NCI-H146 treated with DMSO at 0.1 percent for 48 hours (cell line): ENCODE measurements around the gene SORCS2.

Source experiments
- DNase-seq: peaks from one replicate; lab custom pipeline; 2025; ENCODE audit not compliant: unreplicated experiment; lab: John Stamatoyannopoulos, UW

The SORCS2 gene

DNA sequence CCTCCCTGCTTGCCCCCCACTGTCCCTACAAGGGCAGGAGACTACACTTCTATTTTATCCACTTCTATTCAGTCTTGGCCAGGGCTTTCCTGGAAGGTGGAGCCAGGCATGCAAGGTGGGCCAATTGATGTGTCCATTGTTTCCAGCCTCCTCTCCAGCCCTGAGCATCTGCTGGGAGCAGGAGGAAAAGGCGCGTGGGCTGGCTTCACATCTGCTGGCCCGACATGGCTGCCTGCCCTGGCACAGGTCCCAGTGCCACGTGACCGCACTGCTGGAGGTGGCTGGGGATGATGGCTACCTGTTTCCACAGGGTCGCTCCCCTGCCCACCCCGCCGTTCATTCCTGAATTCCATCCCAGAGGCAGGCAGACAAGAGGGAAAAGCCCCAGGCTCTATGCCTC lies 499.6 kb downstream of the SORCS2 start:
- no peak for DNase-seq

DNA sequence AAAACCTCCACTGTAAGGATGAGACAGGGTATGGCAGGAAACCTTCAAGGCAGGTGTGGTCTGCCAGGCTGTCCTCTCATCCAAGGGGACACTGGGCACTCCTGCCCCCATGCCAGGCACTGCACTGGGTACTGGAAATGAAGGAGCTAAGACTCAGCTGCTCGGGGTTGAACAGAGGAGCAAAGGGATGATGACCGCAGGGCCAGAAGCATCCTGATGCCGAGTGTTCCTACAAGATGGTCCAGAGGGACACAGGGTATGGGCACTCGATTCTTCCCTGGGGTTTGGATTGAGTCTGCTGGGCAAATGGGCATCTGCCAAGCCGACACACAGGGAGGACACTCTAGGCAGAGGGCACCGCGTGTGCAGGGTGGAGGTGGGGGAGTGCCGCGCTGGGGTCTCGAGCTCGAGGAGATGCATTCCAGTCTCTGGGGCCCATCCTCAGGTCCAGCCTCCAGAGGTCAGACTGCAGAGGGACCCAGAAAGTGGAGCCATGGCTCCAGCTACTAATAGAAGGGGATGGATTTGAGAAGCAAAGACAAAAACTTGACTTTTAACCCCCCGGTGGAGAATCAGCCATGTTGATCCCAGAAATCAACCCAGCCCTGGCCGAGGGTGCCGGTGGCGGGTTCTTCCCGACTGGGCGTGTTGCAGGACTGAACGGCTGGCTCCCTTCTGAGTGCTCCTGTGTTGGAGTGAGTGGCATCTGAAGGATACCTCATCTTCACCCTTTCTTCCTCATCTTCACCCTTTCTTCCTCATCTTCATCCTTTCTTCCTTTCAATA lies 500.3 kb downstream of the SORCS2 start:
- no peak for DNase-seq

DNA sequence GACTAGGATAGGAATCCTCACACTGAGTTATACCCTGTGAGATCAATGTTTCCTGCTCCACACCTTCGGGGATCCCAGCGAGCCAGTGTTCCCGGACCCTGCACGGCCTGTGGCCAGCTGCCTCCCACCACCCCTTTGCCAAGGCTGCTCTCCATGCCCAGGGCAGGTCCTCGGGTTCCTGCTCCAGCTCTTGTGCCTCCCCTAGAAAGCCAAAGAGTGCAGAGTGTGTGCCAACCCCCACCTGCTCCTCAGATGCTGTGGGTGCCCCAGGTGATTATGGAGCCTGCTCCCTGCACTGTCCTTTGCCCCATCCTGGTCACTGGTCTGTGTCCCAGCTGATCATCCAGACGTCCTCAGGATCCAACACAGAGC lies 500.9 kb downstream of the SORCS2 start:
- DNase-seq: no peak

DNA sequence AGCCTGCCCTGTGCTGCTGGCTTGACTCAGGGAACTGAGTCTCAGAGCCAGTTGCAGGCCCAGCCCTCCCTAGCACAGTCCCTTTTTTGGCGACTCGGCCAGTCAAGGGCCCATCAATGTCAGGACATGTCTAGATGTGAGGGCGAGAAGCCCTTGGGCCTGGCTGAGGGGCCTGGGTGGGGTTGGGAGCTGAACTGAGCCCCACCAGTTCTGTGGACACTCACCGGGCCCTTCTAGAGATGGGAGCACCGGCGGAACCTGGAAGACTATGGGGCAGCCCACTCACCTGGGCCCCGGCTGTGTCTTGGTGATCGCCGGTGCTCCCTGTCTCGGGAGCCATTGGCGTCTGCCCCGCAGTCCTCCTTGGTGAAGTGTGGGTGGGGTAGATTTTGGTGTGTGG lies 501.4 kb downstream of the SORCS2 start:
- DNase-seq: no peak

DNA sequence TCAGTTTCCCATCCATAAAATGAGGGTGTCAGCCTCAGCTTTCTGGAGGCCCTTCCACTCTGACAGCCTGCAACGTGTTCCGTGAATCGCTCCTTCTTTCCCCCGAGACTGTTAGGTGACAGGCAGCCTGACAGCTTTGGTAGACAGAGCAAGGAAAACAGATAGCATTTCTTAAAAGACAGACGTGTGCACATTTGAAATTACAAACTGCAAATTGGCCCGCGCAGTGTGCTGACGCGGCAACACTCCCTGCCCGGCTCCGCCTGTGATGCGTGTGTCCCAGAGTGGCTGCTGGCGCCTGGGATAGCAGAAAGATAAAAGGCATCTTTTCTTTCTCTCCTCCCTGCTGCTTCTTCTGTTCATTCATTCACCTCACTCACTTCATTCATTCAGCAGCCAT lies 502.0 kb downstream of the SORCS2 start:
- no peak for DNase-seq

DNA sequence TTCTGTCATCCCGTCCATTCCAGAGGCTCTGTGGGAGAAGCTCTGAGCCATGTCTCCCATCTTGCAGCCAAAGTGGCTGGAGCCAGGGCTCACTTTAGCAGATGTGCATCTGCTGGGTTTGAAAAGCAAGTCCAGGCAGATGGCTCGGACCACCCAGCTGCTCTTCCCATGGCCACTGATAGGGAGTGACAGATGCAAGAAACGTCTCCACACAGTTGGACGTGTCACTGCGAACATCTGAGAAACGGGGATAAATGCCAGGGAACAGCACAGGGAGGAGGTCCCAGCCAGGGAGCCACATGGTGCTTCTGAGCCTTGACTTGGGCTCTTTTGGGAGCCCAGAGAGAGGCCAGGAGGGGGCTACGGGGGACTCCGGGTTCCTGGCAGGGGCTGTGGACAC lies 505.0 kb downstream of the SORCS2 start:
- DNase-seq: no peak

DNA sequence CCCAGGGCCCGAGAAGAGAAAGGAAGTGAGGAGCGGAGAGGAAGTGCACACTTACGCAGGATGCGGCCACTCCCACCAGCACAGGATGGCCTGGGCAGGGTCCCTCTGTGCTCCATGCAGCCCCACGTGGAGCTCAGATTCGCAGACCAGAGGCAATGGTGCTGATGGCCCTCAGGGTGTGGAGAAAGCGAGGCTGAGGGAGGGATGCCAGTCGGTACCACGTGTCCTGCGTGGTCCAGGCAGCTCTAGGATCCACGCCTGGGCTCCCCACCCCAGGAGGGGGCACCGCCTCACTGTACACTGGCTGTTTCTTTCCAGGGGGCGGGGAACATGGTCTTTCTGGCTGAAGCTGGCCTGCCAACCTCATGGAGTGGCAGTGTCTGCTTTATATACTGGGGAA lies 505.5 kb downstream of the SORCS2 start:
- DNase-seq: no peak

DNA sequence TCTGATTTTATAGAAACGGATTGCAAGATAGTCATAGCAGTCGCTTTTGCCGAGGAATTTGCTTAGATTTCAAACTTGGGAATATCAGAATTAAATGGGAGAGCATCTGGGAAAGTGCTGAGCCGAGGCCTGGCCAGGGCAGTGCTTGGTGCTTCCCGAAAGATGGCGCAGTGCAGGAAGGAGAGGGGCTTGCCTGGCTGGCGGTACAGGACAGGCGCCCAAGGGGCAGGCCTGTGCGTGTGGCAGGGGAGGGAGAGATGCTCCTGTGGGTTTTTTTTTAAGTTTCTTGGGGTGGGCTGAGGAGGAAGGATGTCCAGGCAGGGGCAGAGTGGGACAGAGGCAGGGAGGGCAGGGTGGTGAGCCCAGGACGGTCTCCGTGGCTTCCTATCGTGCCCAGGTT lies 506.2 kb downstream of the SORCS2 start:
- DNase-seq: no peak

DNA sequence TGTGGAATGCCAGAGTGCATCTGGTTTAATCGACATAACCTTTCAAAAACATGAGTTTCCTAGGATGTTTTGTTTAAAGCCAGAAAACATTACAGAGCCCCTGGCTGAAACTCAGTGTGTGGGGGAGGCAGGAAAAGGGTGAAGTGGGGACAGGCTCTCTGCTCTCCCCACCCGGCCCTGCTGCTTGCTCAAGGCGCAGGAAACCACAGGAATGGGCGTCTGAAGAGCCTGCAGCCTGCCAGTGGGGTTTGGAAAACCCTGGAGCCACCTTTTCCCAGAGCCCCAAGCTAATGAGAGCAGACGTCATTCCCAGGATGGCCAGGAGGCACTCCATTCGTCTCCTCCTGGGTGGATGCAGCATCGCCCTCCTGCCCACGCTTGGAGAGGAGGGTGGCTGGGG lies 506.7 kb downstream of the SORCS2 start:
- no peak for DNase-seq

DNA sequence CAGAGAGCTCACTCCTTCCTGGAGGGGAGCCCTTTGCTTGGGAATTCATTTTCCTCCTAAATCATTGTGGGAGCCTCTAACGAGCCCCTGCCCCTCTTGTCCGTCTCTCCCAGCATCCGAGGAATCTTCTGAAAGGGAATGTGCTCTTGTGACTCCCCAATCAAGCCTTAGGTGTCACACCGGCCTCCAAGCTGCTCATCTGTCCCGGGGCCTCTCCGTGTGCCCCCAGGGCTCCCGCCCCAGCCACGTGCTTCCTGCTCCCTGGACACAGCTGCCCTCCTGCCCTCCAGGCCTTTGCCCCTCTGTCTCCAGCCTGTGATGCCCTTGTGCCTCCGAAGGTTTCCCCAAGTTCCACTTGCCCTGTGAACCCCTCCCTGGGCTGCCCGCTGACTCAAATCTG lies 507.5 kb downstream of the SORCS2 start:
- no peak for DNase-seq

DNA sequence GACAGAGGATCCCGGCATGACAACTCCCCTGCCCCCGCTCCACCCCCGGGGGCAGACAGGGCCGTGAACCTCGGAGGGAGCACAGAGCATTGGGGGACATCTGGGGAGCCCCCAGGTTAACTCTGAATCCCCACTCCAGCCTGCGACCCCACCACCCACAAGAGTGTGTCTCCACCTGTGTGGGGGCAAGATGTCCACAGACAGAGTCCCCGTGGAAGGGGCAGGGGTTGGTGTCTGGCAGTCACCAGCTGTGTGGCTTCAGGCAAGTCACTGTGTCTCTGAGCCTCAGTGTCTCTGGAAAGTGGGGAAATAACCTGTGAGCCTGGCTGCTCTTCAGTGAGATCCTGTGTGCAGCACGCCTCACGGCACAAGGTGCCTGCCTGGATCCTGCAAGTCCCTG lies 508.3 kb downstream of the SORCS2 start:
- DNase-seq: no peak

DNA sequence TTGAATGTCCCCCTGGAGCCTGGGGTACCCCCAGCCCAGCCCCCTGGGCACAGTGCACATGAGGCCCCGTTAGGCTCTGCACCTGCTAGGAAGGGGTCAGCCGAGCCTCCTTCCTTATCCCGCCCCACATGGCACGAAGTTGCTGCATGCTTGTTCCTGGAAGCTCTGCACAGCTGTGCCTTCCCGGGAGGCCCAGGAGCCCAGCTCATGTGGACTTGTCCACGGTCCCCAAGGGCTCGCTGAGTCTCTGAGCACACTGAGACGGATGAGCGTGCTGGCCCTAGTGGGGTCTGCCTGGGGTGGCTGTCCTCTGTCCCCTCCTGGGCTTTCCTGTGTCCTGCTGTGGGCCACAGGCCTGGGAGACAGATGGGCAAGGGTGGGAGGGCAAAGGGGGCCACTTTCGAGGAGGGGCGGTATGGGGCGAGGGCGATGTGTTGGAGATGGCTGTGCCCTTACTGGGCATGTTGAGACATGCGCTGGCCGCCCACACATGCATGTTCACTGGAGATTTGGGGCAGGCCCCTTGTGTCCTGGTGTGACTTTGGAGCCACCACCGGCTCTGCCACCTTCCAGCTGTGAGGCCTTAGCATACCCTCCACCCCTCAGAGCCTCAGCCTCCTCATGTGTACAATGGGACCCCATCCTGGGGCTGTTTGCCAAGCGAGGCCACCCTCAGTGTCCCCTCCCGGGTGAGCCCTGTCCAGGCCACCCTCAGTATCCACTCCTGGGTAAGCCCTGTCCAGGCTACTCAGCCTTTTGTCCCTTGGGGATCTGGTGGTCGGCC lies 509.7 kb downstream of the SORCS2 start:
- DNase-seq: no peak

DNA sequence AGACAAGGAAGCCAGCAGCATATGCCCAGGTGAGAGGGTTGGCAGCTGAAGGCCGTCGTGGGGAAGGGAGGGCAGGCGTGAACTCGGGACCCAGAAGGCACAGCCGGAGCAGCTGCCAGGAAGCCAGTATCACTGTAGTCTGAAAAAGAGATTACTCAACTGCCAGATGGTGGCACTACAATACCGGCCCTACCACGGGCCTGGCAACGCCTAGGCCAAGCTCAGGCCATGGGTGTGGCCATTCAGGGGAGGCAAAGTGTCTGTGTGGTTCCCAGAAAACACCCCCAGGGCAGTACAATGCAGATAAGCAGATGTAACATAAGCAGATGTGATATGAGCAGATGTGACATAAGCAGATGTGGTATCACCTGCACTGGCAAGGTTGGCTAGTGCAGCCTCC lies 511.4 kb downstream of the SORCS2 start:
- no peak for DNase-seq

DNA sequence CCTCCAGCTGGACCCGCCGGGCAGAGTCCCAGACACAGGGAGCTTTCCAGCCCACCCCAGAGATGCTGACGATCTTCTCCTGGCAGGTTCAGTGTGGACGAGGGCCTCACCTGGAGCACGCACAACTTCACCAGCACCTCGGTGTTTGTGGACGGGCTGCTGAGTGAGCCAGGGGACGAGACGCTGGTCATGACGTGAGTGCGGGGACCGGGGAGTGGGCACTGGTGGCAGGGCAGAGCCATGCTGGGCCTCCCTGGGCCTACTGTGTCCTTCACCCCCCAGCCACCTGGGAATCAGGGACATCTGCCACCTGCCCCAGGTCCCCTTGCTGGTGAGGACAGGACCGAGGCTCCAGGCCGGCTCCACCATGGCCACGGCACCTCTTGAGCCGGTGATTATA lies 511.8 kb downstream of the SORCS2 start:
- DNase-seq: no peak

DNA sequence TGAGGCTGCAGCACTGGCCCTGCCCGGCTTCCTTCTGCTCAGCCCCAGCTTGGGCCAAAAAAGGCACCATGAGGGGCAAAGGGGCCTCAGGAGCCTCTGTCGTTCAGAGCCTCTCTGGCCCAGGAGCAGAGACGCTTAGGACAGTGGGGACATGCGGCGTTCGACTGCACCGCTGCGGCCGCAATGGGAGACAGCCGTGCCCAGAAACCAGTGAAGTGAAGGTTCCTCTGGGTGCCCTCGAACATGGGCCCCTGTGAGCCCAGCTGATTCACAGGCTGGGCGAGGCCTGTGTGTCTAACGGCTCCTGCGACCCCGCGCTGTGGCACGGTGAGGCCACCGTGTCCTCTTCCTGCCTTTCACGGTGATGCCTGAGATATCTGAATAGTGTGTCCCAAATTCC lies 512.3 kb downstream of the SORCS2 start:
- no peak for DNase-seq

DNA sequence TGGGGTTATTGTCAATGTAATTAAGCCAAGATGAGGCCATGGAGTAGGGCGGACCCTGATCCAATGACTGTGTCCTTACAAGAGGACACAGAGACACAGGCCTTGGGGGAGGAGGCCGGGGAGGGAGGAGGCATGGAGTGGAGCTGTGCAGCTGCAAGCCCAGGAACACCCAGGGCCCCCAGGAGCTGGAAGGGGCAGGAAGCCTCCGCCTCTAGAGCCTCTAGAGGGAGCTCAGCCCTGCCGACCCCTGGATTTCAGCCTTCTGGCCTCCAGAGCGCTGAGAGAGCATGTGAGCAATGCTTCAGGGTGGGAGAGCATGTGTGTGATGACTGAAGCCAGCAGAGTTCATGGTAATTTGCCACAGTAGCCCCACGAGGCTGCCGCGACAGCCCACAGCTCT lies 512.7 kb downstream of the SORCS2 start:
- no peak for DNase-seq

DNA sequence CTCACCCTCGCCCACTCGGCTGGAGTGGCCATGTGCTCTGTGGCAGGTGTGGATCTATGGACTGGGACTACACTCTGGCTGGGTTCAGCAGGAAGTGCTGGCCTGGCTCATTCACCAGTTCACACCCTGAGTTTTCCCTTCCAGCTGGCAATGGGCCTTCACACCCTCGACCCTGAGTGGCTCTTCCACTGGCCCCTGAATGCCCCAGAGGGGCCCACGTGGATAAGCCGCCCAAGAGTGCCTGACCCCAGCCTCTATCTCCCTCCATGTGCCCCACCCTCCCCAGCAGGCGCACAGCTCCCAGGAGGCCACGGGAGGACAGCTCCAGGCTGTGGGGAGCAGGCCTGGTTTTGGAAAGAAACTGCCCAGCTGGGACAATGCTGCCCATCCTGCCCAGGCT lies 513.3 kb downstream of the SORCS2 start:
- DNase-seq: no peak

DNA sequence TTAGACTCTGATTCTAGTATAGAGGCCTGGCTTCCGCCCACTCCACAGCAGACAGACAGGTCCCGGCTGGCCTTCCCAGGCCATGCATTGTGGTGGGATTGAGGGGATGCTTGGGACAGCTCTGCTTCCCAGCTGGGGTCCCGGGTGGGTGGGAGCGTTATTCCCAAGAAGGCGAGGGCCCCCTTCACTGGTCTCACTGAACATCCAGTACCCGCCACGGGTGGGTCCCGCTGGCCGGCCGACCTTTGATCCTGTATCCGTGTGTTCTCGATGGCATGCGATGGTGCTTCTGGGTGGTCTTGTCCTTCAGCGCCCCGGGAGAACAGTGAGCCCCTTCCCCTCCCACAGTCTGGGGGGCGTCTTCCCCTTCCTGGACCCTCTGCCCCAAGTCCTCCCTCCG lies 515.9 kb downstream of the SORCS2 start:
- no peak for DNase-seq

DNA sequence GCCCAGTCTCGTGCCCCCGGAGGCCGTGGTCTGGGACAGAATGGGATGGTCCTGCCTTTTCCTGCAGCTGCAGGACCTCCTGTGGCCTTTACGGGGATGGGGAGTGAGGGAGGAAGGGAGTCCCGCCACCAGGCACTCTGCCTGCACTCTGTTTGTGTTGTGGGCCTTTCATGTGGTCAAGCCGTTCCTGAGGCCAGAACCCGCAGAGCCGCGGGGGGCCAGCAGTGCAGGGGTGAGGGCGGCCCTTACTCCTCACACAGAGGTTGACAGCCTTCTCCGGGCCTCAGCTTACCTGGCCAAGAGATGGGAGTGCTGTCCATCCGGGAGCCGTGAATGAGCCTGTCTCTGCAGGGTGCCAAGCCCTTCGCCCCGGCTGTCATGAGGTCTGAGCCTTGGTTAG lies 516.6 kb downstream of the SORCS2 start:
- DNase-seq: no peak

DNA sequence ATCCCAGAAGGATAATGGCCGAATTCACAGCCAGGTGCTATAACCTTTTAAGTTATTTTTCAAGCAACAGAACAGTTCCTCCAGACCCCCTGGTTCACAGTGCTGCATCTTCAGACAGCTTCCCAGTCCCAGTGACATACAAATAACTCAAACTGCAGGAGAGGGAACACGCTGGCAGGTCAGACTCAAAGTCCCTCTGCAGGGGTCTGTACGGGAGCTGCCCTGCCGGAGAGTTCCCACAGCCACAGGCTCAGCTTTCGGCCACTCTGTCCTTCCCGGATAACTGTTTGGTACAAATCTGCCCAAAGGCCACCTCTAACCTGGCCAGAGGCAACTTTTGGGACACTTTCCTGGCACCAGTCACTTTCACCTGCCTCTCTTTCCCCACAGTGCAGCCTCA lies 517.1 kb downstream of the SORCS2 start:
- no peak for DNase-seq

DNA sequence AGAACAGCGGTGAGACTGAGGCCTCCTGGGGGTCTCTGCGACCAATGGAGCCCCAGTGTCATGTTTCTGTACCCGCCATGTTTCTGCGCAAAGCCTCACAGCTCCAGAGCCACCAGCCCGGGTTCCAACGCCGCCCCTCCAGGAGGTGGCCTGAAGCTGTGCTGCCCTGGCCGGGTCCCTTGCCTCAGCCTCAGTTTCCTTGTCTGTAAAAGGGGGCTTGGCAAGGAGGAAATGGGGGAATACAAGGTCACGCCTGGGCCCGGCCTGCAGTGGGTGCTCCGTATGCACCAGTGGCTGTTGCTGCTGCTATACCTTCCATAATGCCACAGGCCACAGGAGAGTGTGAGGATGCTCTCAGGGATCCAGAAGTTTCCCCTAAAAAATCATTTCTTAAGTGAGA lies 517.8 kb downstream of the SORCS2 start:
- DNase-seq: no peak

DNA sequence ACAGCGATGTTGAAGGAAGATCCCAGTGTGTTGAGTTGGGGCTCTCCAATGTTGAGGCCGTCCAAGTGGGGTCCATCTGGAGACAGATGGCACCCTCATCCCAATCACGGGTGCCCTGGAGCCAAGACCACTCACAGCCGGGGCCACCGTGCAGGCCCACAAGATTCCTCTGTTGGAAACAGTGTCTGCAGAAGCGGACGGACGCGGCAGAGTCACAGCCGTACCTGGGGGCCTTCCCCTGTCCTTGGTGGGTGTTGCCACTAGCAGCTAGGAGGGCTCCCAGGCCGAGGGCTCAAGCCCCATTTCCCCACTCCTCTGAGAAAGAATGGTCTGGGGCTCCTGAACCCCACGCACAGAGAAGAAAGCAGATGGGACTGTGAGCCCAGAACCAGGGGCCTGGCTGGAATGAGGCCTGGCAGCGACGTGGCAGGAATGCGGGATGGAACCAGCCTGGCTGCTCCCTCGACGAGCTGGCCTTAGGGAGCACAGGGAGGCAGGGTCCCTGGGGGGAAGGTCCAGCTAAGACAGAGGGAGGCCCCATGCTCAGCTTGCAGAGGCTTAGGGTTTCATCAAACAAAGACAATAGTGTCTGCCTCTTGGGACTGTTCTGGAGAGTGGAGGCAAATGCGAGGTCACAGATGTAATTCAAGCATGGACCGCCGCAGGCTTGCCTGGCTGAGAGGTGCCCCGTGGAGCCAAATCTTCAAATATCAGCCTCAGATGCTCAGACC lies 518.4 kb downstream of the SORCS2 start:
- no peak for DNase-seq
